Tibial nerve (tissue), 4 donors: ENCODE measurements around the gene POLR1F.

Source experiments
- EP300 ChIP-seq, 2 donors: sonication (generic); formaldehyde crosslinking; IDR thresholded peaks; one replicate each; pipeline ENCODE4 v1.6.1; 2017; ENCODE audit warnings: antibody characterized with exemption in 2 of 2, mild to moderate bottlenecking in 1 of 2
- POLR2A ChIP-seq, 2 donors: fragments of 450-650 bp; IDR thresholded peaks; one replicate each; pipeline ENCODE4 v1.6.1; 2017; ENCODE audit warnings: antibody characterized with exemption in 2 of 2, mild to moderate bottlenecking in 2 of 2, moderate library complexity in 2 of 2
- TF ChIP-seq, protein P1 (sequence below), 5 experiments: fragments of 200-600 bp in 3 of 5; fragments of 450-650 bp in 2 of 5; sonication (generic) in 3 of 5; IDR thresholded peaks; one replicate each; pipeline ENCODE4 v1.5.1; 2016 to 2019; ENCODE audit warnings: antibody characterized with exemption in 5 of 5, mild to moderate bottlenecking in 3 of 5, moderate library complexity in 2 of 5

GRCh38 chr7:19728716-19729115, 19.9 kb upstream of the POLR1F start:
- TF ChIP-seq, protein P1, sequence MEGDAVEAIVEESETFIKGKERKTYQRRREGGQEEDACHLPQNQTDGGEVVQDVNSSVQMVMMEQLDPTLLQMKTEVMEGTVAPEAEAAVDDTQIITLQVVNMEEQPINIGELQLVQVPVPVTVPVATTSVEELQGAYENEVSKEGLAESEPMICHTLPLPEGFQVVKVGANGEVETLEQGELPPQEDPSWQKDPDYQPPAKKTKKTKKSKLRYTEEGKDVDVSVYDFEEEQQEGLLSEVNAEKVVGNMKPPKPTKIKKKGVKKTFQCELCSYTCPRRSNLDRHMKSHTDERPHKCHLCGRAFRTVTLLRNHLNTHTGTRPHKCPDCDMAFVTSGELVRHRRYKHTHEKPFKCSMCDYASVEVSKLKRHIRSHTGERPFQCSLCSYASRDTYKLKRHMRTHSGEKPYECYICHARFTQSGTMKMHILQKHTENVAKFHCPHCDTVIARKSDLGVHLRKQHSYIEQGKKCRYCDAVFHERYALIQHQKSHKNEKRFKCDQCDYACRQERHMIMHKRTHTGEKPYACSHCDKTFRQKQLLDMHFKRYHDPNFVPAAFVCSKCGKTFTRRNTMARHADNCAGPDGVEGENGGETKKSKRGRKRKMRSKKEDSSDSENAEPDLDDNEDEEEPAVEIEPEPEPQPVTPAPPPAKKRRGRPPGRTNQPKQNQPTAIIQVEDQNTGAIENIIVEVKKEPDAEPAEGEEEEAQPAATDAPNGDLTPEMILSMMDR (IDR thresholded peaks at IDR 0.05) = no peak
- TF ChIP-seq POLR2A (IDR thresholded peaks at IDR 0.05) (no peak), EP300 (IDR thresholded peaks at IDR 0.05) (no peak)
